NCI-H1092 (cell line): ENCODE results near the gene PCED1A.
"Not testable (repeated sequence)": the region's sequence is repeated elsewhere in the genome, so short reads cannot be mapped to it uniquely, and the experiment has no call there.

Experiments used
- DNase-seq: peaks from one replicate; lab custom pipeline; 2025; lab: John Stamatoyannopoulos, UW

The PCED1A gene

GRCh38 chr20:2829376-2829775 is 11.1 kb downstream of the PCED1A start:
- DNase-seq = no peak

- no peak for DNase-seq
These were observed 13.8 kb downstream of the PCED1A start for GRCh38 chr20:2826655-2827054.

GRCh38 chr20:2825761-2826160 is 14.7 kb downstream of the PCED1A start:
- no peak for DNase-seq

- no peak for DNase-seq
These were observed 18.4 kb downstream of the PCED1A start for GRCh38 chr20:2822073-2822472.

GRCh38 chr20:2820896-2821869 is 19.3 kb downstream of the PCED1A start:
- no peak for DNase-seq

GRCh38 chr20:2820084-2820895 is 20.2 kb downstream of the PCED1A start:
- DNase-seq = no peak

- DNase-seq = no peak
These were observed 22.4 kb downstream of the PCED1A start for GRCh38 chr20:2817891-2818595.

- DNase-seq = no peak
These were observed 23.1 kb downstream of the PCED1A start for GRCh38 chr20:2817341-2817726.

- DNase-seq = no peak
These were observed 23.7 kb downstream of the PCED1A start for GRCh38 chr20:2816583-2817340.

GRCh38 chr20:2816030-2816582 is 24.3 kb downstream of the PCED1A start, which contains the start of gene TMEM239:
TSS of gene TMEM239 (plus strand) at chr20:2816364. CDS start at chr20:2816555, 191 bp downstream.
- DNase-seq = no peak

GRCh38 chr20:2815242-2815900 is 25.1 kb downstream of the PCED1A start:
- no peak for DNase-seq

- DNase-seq = no peak
These were observed 25.8 kb downstream of the PCED1A start, which contains the start of gene C20orf141 for GRCh38 chr20:2814587-2815051. TSS of gene C20orf141 (plus strand) at chr20:2814987. CDS start at chr20:2815185, 198 bp downstream.

- DNase-seq = no peak
These were observed 26.4 kb downstream of the PCED1A start for GRCh38 chr20:2814076-2814475.

GRCh38 chr20:2812189-2812588 is 28.3 kb downstream of the PCED1A start:
- no peak for DNase-seq

GRCh38 chr20:2809690-2810089 is 30.8 kb downstream of the PCED1A start:
- no peak for DNase-seq

- DNase-seq = not testable (repeated sequence)
These were observed 32.5 kb downstream of the PCED1A start for GRCh38 chr20:2807929-2808328.

- DNase-seq = no peak
These were observed 33.4 kb downstream of the PCED1A start for GRCh38 chr20:2807019-2807418.

- no peak for DNase-seq
These were observed 34.1 kb downstream of the PCED1A start for GRCh38 chr20:2806351-2806701.

- no peak for DNase-seq
These were observed 34.6 kb downstream of the PCED1A start for GRCh38 chr20:2805689-2806350.
